Measurements from ENCODE around the gene IL1RL2.

GRCh38 chr2:102269200-102269524 is 82.3 kb downstream of the IL1RL2 start:
- TF ChIP-seq CTCF (IDR thresholded peaks at IDR 0.05) (no peak), POLR2AphosphoS5 (IDR thresholded peaks at IDR 0.05; ENCODE audit: insufficient read depth in 1 of 2, low read depth in 1 of 2) (no peak), POLR2A (IDR thresholded peaks at IDR 0.05) (no peak)
